OCI-LY1 (cell line): ENCODE measurements around the gene DNAJC11.

Source experiments
- EZH2 ChIP-seq: fragments of 200-600 bp; sonication (generic), shearing (Covaris generic); IDR thresholded peaks from 2 replicates; pipeline ENCODE4 v1.8.0; 2017; ENCODE audit warnings: borderline replicate concordance, mixed run types, mild to moderate bottlenecking, antibody characterized with exemption, low read length, moderate library complexity, mixed read lengths
- TF ChIP-seq, protein P1 (sequence below): fragments of 200-600 bp; sonication (generic), shearing (Covaris generic); IDR thresholded peaks from 2 replicates; pipeline ENCODE4 v1.5.1; 2017; ENCODE audit warnings: mild to moderate bottlenecking, antibody characterized with exemption, low read length, moderate library complexity, mixed read lengths

DNA sequence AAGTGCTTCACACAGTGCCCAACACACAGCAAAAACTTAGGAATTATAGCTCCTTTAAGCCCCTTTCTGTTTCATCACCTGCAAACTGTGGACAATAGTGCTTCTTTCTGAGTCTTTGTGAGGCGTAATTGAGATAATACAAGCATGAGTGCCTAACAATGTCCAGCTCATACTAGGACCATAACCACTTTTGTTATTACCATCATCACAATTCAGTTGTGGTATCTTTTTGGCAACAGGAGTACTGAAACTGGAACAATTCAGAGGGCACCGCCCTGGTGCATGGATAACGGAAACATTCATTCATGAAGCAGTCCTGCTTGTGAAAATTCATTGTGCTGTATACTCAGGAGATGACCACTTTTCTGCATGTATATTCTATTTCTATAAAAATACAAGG lies 18.2 kb downstream of the DNAJC11 start:
- TF ChIP-seq, protein P1, sequence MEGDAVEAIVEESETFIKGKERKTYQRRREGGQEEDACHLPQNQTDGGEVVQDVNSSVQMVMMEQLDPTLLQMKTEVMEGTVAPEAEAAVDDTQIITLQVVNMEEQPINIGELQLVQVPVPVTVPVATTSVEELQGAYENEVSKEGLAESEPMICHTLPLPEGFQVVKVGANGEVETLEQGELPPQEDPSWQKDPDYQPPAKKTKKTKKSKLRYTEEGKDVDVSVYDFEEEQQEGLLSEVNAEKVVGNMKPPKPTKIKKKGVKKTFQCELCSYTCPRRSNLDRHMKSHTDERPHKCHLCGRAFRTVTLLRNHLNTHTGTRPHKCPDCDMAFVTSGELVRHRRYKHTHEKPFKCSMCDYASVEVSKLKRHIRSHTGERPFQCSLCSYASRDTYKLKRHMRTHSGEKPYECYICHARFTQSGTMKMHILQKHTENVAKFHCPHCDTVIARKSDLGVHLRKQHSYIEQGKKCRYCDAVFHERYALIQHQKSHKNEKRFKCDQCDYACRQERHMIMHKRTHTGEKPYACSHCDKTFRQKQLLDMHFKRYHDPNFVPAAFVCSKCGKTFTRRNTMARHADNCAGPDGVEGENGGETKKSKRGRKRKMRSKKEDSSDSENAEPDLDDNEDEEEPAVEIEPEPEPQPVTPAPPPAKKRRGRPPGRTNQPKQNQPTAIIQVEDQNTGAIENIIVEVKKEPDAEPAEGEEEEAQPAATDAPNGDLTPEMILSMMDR = no peak
- no peak for TF ChIP-seq EZH2
